HG03521 (cell line): Measurements from ENCODE around the gene HMCN2.

ENCODE experiments used
- ATAC-seq: cut with Tn5 transposase; IDR thresholded peaks from one replicate; pipeline ENCODE4 v1.9.1; 2021; ENCODE audit warnings: mild to moderate bottlenecking, moderate library complexity; ENCODE audit not compliant: unreplicated experiment

Gene HMCN2

GRCh38 chr9:130406278-130406895 is 140.8 kb downstream of the HMCN2 start:
- ATAC-seq, result no peak

DNA sequence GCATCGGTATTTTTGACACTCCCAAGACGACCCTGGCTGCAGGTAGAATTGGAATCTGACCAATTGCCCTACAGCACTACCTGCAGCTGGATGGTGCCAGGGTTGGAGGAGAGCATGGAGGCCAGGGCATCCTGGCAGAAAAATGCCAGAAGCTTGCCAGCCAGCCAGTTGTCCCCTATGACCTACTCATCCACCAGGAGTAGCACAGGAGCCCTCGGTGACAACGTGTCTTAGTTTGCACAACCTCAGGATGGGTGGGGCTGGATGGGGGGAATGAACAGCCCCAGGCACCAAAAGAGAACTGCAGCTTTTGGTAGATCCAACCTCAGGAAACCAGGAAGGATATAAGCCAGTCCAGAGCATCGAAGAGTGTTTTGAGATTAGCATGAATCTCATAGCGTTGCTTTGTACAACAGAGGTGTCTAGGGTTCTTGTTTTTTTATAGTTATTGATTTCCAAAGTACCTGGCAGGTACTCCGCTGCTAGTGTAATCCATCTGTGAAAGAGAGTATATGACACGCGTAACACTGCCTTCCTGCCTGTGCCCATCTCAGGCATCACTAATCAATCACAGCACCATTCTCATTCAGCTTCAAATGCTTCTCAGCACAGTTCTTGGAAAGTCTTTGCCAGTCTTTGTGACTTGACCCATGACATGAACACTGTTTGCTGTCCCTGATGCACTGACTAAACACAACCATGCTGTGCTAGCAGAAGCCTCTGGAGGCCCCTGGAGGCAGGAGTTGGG is 142.5 kb downstream of the HMCN2 start:
- no peak for ATAC-seq

DNA sequence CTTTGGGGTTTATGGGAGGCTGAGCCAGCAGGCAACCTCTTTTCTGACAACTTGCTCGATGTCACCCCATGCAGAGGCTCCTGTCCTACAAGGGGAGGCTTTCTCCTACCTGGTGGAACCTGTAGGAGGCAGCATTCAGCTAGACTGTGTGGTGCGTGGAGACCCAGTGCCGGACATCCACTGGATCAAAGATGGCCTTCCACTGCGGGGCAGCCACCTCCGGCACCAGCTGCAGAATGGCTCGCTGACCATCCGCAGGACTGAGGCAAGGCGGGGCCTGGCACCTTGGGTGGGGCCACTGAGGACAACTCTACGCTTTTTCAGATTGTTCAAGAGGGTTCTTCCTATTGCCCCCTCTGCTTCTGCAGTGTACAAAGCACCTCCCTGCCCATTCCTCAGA is 143.1 kb downstream of the HMCN2 start:
- ATAC-seq, result no peak

- ATAC-seq, result no peak
Observed at GRCh38 chr9:130409246-130409645, 143.7 kb downstream of the HMCN2 start.

- no peak for ATAC-seq
Observed at GRCh38 chr9:130410443-130410842, 144.9 kb downstream of the HMCN2 start.

GRCh38 chr9:130411566-130411915 is 146.0 kb downstream of the HMCN2 start:
- ATAC-seq, result no peak

DNA sequence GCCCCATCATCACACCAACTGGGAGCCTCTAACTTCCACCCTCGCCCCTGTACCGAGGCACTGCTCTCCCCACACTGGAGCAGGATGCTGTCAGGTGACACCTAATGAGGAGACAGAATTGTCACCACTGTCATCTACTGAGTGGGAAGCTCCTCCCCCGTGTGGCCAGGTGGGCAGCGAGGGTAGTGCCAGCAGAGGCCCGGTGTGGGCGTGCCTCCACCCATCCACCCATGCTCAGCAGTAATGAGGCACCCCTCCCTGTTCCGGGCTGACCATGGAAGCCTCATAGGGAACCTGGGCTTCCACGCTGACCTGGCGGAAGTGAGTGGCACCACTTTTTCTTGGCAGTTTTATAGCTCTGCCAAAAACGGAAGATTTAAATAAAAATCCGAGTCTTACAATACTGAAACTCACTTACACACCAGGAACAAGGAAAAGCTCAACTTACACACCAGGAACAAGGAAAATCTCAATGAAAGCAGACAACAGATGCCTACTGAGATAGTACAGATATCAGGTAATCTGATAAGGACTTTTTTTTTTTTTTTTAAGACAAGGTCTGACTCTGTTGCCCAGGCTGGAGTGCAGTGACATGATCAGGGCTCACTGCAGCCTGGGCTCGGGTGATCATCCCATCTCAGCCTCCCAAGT is 148.6 kb downstream of the HMCN2 start:
- ATAC-seq, result no peak

DNA sequence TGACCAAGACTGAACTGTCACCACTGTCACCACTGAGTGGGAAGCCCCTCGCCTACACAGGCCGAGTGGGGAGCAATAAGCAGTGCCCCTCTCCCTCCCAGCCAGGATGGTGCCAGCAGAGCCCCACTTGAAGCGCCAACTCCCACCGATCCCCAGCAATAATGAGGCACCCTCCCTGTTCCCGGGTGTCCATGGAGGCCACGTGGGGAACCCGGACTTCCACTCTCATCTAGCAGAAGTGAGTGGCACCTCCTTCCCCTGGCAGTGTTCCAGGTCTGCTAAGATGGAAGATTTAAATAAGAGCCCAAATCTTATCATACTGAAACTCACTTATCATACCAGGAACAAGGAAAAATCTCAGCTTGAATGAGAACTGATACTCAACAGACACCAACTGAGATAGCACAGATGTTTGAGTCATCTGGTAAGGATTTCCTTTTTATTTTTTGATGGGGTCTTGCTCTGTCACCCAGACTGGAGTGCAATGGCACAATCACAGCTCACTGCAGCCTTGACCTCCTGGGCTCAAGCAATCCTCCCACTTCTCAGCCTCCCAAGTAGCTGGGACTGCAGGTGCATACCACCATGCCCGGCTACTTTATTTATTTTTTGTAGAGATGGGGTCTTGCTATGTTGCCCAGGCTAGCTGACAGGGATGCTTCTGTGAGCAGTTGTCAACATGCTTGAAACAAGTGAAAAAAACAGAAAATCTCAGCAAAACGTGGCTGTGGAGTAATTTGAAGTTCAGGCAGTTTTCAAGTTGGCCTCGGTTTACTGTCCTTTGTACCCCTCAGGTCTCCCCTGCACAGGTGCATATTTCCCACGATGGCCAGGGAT is 149.6 kb downstream of the HMCN2 start:
- ATAC-seq, result no peak

DNA sequence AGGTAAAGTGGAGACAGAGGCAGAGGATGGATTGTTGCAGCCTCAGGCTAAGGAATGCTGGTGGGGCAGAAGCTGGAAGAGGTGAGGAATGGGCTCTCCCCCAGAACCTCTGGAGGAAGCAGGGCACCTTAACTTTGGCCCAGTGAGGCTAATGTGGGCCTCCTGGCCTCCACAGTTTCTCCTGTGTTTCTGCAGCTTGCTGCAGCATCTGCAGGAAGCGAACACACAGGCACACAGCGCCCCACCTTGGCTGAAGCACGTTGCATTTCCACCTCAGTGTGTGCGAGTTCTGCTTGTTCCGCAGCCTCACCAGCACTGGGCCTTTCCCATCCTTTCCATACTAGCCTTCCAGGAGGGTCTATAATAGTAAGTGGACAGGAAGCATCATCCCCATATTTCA is 152.0 kb downstream of the HMCN2 start:
- no peak for ATAC-seq

DNA sequence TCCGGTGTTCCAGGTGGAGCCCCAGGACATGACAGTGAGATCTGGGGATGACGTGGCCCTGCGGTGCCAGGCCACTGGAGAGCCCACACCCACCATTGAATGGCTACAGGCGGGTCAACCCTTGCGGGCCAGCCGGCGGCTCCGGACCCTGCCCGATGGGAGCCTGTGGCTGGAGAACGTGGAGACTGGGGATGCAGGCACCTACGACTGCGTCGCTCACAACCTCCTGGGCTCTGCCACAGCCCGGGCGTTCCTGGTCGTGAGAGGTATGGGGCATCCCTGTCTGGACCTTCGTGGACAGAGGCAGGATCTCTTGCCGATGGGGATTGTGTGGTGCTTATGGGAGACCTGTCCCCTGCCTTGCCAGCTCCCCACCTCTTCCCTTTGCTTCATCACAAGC is 153.2 kb downstream of the HMCN2 start:
- no peak for ATAC-seq

DNA sequence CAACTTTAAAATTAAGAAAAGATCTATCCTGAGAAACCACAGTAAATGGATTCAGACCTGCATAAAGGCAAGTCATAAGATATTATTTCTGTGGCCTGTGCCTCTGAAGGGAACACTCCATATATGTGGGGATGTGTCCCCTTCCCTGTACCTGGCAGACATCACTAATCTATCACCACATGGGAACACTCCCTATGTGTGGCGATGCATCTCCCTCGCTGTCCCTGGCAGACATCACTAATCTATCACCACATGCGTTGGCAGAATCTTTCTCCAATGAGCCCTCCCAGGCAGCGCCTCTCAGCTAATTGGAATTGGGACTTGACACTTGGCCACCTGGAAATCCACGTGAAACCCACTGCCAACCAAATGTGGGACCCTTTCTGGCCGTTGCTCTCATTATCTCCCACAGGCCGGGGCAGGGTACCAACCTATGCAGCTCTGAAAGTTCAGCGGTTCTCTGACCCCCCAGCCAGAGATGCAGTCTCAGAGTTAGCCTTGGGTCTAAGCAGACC is 154.0 kb downstream of the HMCN2 start:
- ATAC-seq, result no peak

DNA sequence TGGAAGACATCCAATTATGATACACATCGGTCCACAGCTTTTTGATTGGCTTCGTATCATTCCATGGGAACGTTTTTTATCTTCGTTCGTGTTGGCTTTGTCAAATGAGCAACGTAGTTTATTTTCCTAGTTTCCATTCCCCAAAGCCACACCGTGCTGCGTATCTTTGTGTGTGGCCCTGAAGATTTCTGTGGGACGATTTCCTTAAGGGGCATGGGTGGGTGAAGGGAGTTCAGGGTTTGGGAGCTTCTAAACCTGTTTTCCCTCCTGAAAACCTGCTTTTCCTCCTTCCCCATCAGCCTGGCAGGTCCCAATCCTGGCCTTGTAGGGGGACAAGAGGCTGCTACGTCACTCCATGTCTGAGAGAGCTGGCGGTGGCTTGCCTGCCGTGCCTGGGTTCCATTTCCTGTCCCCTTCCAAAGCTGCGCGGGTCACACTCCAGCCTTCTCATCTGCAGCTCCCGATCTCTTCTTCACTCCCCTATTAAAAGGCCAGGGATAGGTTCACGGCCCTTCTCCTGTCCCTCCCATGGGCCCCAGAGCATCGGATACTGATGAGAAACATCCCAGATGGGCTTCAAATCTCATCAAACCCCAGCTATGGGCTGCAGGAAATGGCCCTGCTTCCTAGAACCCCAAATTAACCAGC is 155.7 kb downstream of the HMCN2 start:
- no peak for ATAC-seq

GRCh38 chr9:130421802-130422276 is 156.3 kb downstream of the HMCN2 start:
- ATAC-seq, result no peak

GRCh38 chr9:130422546-130422945 is 157.0 kb downstream of the HMCN2 start:
- ATAC-seq, result no peak

DNA sequence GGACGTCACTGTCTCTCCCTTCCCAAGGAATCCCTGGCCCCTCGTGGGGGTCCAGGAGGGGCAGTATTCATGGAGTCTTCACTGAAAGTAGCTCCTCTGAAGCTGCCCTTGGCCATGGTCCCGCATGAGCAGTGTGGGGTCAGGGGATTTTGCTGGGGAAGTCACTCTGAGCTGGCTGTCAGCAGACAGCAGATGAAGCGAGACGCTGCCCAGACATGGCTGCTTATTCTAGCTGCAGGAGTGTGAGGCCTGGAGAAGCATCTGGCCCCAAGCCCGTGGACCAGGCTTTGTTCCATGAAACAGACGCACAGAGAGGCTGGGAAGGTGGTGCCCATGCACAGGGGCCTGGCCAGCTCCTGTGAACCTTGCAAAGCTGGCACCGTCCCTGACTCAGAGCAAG is 157.7 kb downstream of the HMCN2 start:
- no peak for ATAC-seq

GRCh38 chr9:130424595-130425454 is 159.3 kb downstream of the HMCN2 start:
- ATAC-seq, result no peak

DNA sequence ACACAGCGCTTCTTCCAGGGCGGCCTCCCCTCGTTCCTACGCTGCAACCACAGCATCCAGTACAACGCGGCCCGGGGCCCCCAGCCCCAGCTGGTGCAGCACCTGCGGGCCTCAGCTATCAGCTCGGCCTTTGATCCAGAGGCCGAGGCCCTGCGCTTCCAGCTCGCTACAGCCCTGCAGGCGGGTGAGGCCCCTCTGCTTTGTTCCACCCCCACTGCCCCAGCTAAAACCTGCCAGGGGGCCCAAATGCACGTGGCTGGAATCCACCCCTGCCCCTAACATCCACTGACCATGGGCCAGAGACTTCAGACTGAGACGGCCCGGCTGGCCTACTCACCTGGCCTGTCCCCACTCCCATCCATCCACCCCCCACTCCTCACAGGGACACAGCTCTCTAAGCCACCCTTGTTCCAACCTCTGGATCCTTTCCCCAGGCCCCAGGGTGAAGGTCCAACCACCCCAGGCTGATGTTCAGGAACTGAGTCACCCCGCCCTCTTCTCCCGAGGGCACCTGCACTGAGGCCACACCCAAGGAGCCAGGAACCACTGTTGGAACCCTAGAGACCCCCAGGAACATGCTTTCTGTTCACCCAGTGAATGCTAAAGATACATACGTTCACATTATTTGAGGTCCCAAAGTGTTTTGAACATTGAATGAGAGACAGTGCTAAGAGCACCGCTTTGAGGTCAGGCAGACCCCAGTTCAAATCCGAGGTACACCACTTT is 160.3 kb downstream of the HMCN2 start:
- ATAC-seq, result no peak

- ATAC-seq, result no peak
Observed at GRCh38 chr9:130426467-130426773, 160.9 kb downstream of the HMCN2 start.

DNA sequence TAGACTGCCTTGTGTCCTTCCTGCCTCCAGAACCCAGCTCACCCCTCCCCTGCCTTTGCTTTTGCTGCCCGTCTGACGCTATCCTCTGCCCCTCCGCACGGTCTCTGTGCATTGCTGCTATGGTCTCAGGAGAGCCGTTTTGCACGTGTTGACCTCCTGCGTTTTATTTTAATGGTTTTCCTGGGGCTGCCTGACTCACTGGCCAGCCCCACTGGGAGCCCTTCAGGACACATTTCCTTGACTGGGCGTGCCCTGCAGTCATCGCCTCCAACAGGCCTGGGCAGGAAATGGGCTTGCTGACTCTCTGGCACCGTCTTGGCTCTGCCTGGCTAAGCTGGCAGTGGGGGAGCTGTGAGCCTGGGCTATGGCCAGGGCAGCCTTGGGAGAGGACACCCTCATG is 161.3 kb downstream of the HMCN2 start:
- ATAC-seq, result no peak
